Sigmoid colon (tissue), 4 donors: ENCODE data around the gene MEF2B.

Experiments
- CTCF ChIP-seq, 4 experiments: fragments of 450-650 bp in 3 of 4; fragments of 200-600 bp in 1 of 4; IDR thresholded peaks; one replicate each; pipeline ENCODE4 v1.5.1; 2016 to 2019; ENCODE audit warnings: antibody characterized with exemption in 4 of 4, mild to moderate bottlenecking in 3 of 4, moderate library complexity in 2 of 4
- POLR2A ChIP-seq, 2 donors: fragments of 450-650 bp; IDR thresholded peaks; one replicate each; pipeline ENCODE4 v1.6.1; 2016; ENCODE audit warnings: antibody characterized with exemption in 2 of 2, mild to moderate bottlenecking in 2 of 2, moderate library complexity in 2 of 2
- POLR2AphosphoS5 ChIP-seq, 4 donors: sonication (generic); formaldehyde crosslinking; IDR thresholded peaks; one replicate each; pipeline ENCODE4 v1.6.1; 2017; ENCODE audit warnings: antibody characterized with exemption in 4 of 4

GRCh38 chr19:19162495-19162894, 7.6 kb downstream of the MEF2B start:
- TF ChIP-seq CTCF (IDR thresholded peaks at IDR 0.05) (no peak), POLR2AphosphoS5 (IDR thresholded peaks at IDR 0.05) (no peak), POLR2A (IDR thresholded peaks at IDR 0.05) (no peak)
